Loucy (cell line): Measurements from ENCODE around the gene CLIP1.
"Not testable (repeated sequence)": the region's sequence is repeated elsewhere in the genome, so short reads cannot be mapped to it uniquely, and the experiment has no call there.

Experiments used
- H2AFZ ChIP-seq: fragments of 200-600 bp; sonication (generic); 2 replicates; pipeline ENCODE4 v1.6.0; 2016; ENCODE audit warnings: antibody characterized with exemption, mild to moderate bottlenecking, low read length, moderate library complexity
- H3F3A ChIP-seq: fragments of 200-600 bp; 2 replicates; pipeline ENCODE4 v1.6.0; 2016; ENCODE audit warnings: antibody characterized with exemption, low read depth, mild to moderate bottlenecking
- H3K27me3 ChIP-seq: fragments of 200-600 bp; sonication (generic); 2 replicates; pipeline ENCODE4 v1.6.1; 2014; ENCODE audit warnings: low read length, mild to moderate bottlenecking; ENCODE audit not compliant: insufficient read depth, poor library complexity, severe bottlenecking
- H3K36me3 ChIP-seq: fragments of 200-600 bp; sonication (generic); 2 replicates; pipeline ENCODE4 v1.6.1; 2016; ENCODE audit warnings: low read length; ENCODE audit not compliant: insufficient read depth
- H3K4me1 ChIP-seq: fragments of 200-600 bp; sonication (generic); 2 replicates; pipeline ENCODE4 v1.5.1; 2014; ENCODE audit warnings: low read length, mild to moderate bottlenecking; ENCODE audit not compliant: insufficient read depth, poor library complexity, severe bottlenecking
- H3K4me2 ChIP-seq: fragments of 200-600 bp; sonication (generic); 2 replicates; pipeline ENCODE4 v1.6.0; 2014; ENCODE audit warnings: antibody characterized with exemption, low read length, low read depth, mild to moderate bottlenecking; ENCODE audit not compliant: poor library complexity, severe bottlenecking
- H3K4me3 ChIP-seq: fragments of 200-600 bp; sonication (generic); 2 replicates; pipeline ENCODE4 v1.5.1; 2014; ENCODE audit warnings: low read length, mild to moderate bottlenecking, mixed read lengths; ENCODE audit not compliant: poor library complexity, severe bottlenecking
- H3K79me2 ChIP-seq: fragments of 200-600 bp; sonication (generic); 2 replicates; pipeline ENCODE4 v1.6.1; 2014; ENCODE audit warnings: low read length; ENCODE audit not compliant: insufficient read depth
- H3K9ac ChIP-seq: fragments of 200-600 bp; sonication (generic); 2 replicates; pipeline ENCODE4 v1.6.0; 2014; ENCODE audit warnings: mild to moderate bottlenecking, low read depth, low read length, moderate library complexity; ENCODE audit not compliant: poor library complexity, severe bottlenecking
- H3K9me2 ChIP-seq: fragments of 200-600 bp; sonication (generic); replicated peaks from 2 replicates; pipeline ENCODE4 v1.6.1; 2016; ENCODE audit warnings: low read depth, low read length, mixed read lengths
- H3K9me3 ChIP-seq: fragments of 200-600 bp; sonication (generic); 2 replicates; pipeline ENCODE4 v1.6.1; 2014; ENCODE audit warnings: mild to moderate bottlenecking, antibody characterized with exemption, low read length, low read depth; ENCODE audit not compliant: insufficient read depth
- H4K20me1 ChIP-seq: fragments of 200-600 bp; sonication (generic); 2 replicates; pipeline ENCODE4 v1.6.0; 2014; ENCODE audit warnings: antibody characterized with exemption, low read length, mild to moderate bottlenecking; ENCODE audit not compliant: insufficient read depth, poor library complexity, severe bottlenecking
- EZH2phosphoT487 ChIP-seq: fragments of 200-600 bp; IDR thresholded peaks from 2 replicates; pipeline ENCODE4 v1.6.1; 2018; ENCODE audit warnings: antibody characterized with exemption, mild to moderate bottlenecking, moderate library complexity, borderline replicate concordance
- TF ChIP-seq, protein P1 (sequence below): fragments of 200-600 bp; sonication (generic); conservative IDR thresholded peaks from 2 replicates; pipeline ENCODE4 v1.5.1; 2014; ENCODE audit warnings: mild to moderate bottlenecking, antibody characterized with exemption, low read length

The CLIP1 gene

DNA sequence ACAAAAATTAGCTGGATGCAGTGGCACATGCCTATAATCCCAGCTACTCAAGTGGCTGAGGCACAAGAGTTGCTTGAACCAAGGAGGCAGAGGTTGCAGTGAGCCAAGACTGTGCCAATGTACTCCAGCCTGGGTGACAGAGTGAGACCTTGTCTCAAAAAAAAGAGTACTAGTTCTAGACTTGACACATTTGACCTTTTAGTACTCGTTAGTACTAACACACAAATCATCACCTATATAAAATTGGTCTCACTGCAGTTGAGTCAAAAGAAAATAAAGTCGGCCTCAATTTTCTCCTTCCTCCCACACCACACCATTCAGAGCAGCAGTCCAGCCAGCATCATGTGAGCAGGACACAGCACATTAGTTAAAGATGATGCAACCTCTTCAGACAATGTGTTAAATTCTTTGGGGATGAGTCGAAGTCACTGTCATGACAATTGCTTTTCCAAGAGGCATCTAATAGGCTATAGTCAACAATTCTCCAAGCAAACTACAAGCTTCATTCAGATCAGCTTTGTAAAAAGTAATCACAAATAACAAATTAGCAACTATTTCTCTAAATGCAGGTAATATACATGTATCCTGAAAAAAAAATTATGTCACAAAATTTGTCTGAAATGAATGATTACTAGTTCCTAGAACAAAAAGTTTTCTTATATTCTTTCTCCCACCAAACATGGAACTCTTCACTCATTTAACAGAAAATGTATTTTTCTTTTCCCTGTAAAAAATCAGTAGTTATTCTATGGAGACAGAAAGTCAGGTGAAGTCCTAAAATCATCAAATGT, 55.6 kb downstream of the CLIP1 start:
- H3K4me2 ChIP-seq, result no peak overlapping the region

DNA sequence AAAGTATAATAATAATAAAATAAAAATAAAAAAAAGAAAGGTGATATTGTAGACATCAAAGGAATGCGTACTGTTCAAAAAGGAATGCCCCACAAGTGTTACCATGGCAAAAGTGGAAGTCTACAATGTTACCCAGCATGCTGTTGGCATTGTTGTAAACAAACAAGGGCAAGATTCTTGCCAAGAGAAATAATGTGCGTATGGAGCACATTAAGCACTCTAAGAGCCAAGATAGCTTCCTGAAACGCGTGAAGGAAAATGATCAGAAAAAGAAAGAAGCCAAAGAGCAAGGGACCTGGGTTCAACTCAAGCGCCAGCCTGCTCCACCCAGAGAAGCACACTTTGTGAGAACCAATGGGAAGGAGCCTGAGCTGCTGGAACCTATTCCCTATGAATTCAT, 57.2 kb downstream of the CLIP1 start:
- H2AFZ ChIP-seq, H3F3A ChIP-seq, H3K79me2 ChIP-seq, H4K20me1 ChIP-seq, H3K4me3 ChIP-seq, H3K27me3 ChIP-seq, H3K4me2 ChIP-seq, H3K9me3 ChIP-seq, H3K9me2 ChIP-seq, H3K36me3 ChIP-seq, H3K9ac ChIP-seq, H3K4me1 ChIP-seq: not testable (repeated sequence)

More for the DNA sequence above, 55.6 kb downstream of the CLIP1 start:
- H4K20me1 ChIP-seq, result no peaks in the 10 kb centered on the region
- TF ChIP-seq EZH2phosphoT487, result no peak
- no peaks in the 10 kb centered on the region for H3K9me2 ChIP-seq
- no peaks in the 10 kb centered on the region for H3K27me3 ChIP-seq
- no peaks in the 10 kb centered on the region for H3F3A ChIP-seq
- no peak overlapping the region for H3K4me3 ChIP-seq
- no peak overlapping the region for H2AFZ ChIP-seq
- no peak overlapping the region for H3K9ac ChIP-seq
- no peaks in the 10 kb centered on the region for H3K4me1 ChIP-seq
- H3K79me2 ChIP-seq, result no peaks in the 10 kb centered on the region
- no peaks in the 10 kb centered on the region for H3K36me3 ChIP-seq
- no peaks in the 10 kb centered on the region for H3K9me3 ChIP-seq

GRCh38 chr12:122363782-122364181, 58.7 kb downstream of the CLIP1 start:
- Histone ChIP-seq H3K9me2 (no peaks in the 10 kb centered on the region), H3K79me2 (no peaks in the 10 kb centered on the region), H2AFZ (no peak overlapping the region), H4K20me1 (no peaks in the 10 kb centered on the region), H3K36me3 (peaks cover 18% of the 10 kb centered on the region; the same call in 1 of the 2 replicates), H3K4me2 (no peak overlapping the region), H3K9ac (no peak overlapping the region), H3F3A (no peaks in the 10 kb centered on the region), H3K4me3 (no peak overlapping the region), H3K9me3 (no peaks in the 10 kb centered on the region), H3K4me1 (no peaks in the 10 kb centered on the region), H3K27me3 (no peaks in the 10 kb centered on the region)
- TF ChIP-seq, protein P1, sequence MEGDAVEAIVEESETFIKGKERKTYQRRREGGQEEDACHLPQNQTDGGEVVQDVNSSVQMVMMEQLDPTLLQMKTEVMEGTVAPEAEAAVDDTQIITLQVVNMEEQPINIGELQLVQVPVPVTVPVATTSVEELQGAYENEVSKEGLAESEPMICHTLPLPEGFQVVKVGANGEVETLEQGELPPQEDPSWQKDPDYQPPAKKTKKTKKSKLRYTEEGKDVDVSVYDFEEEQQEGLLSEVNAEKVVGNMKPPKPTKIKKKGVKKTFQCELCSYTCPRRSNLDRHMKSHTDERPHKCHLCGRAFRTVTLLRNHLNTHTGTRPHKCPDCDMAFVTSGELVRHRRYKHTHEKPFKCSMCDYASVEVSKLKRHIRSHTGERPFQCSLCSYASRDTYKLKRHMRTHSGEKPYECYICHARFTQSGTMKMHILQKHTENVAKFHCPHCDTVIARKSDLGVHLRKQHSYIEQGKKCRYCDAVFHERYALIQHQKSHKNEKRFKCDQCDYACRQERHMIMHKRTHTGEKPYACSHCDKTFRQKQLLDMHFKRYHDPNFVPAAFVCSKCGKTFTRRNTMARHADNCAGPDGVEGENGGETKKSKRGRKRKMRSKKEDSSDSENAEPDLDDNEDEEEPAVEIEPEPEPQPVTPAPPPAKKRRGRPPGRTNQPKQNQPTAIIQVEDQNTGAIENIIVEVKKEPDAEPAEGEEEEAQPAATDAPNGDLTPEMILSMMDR, result no peak
- TF ChIP-seq EZH2phosphoT487, result no peak

GRCh38 chr12:122362755-122363154, 59.7 kb downstream of the CLIP1 start:
- H3K79me2 ChIP-seq, result no peaks in the 10 kb centered on the region
- TF ChIP-seq EZH2phosphoT487, result no peak
- TF ChIP-seq, protein P1, result no peak

DNA sequence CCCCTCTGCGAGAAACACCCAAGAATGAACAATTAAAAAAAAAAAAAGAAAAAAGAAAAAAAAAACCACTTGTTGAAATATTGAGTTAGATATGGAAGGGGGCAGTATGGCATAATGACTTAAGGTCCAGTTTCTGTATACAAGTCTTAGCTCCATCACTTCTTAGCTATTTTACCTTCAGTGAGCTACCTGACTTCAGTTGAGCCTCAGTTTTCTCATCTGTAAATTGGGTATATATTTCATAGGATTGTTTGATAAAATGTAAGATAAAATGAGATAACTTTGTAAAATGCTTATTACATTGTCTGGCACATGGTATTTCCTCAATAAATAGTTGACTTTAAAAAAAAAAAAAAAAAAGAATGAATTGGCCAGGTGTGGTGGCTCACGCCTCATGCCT, 64.1 kb downstream of the CLIP1 start:
- not testable (repeated sequence) for H3K4me3 ChIP-seq, H3F3A ChIP-seq, H3K79me2 ChIP-seq, H4K20me1 ChIP-seq, H3K4me2 ChIP-seq, H3K27me3 ChIP-seq, H2AFZ ChIP-seq, H3K9ac ChIP-seq, H3K4me1 ChIP-seq, H3K9me2 ChIP-seq, H3K9me3 ChIP-seq
- H3K36me3 ChIP-seq, result peaks cover 28% of the 10 kb centered on the region; the same call in 1 of the 2 replicates

More at GRCh38 chr12:122362755-122363154, 59.7 kb downstream of the CLIP1 start:
- H3K9ac ChIP-seq, result no peak overlapping the region
- H3K4me2 ChIP-seq, result no peak overlapping the region
- H3K9me3 ChIP-seq, result no peaks in the 10 kb centered on the region
- H2AFZ ChIP-seq, result no peak overlapping the region
- no peaks in the 10 kb centered on the region for H3K4me1 ChIP-seq
- H3K4me3 ChIP-seq, result no peak overlapping the region
- peaks cover 18% of the 10 kb centered on the region; the same call in 1 of the 2 replicates for H3K36me3 ChIP-seq
- no peaks in the 10 kb centered on the region for H3K9me2 ChIP-seq
- H3F3A ChIP-seq, result no peaks in the 10 kb centered on the region
- no peaks in the 10 kb centered on the region for H3K27me3 ChIP-seq
- H4K20me1 ChIP-seq, result no peaks in the 10 kb centered on the region

GRCh38 chr12:122357536-122357935, 64.9 kb downstream of the CLIP1 start:
- not testable (repeated sequence) for H3K27me3 ChIP-seq, H2AFZ ChIP-seq, H3K9me2 ChIP-seq, H3K9ac ChIP-seq, H3F3A ChIP-seq, H3K4me2 ChIP-seq, H3K4me3 ChIP-seq, H3K9me3 ChIP-seq, H3K4me1 ChIP-seq, H3K79me2 ChIP-seq, H4K20me1 ChIP-seq
- H3K36me3 ChIP-seq, result peaks cover 29% of the 10 kb centered on the region; the same call in 1 of the 2 replicates
